Measurements from ENCODE around the gene PTPA.

GRCh38 chr9:129184219-129184524, 73.0 kb downstream of the PTPA start:
- TF ChIP-seq ELF4 (IDR thresholded peaks at IDR 0.05) (no peak), BHLHE40 (IDR thresholded peaks at IDR 0.05; ENCODE audit: borderline replicate concordance) (no peak), FOXA1 (IDR thresholded peaks at IDR 0.05) (no peak), SP1 (IDR thresholded peaks at IDR 0.05) (no peak), FOXM1 (IDR thresholded peaks at IDR 0.05; ENCODE audit: borderline replicate concordance) (no peak), LEF1 (IDR thresholded peaks at IDR 0.05; ENCODE audit: borderline replicate concordance) (no peak), ARNT (IDR thresholded peaks at IDR 0.05) (no peak), NFRKB (IDR thresholded peaks at IDR 0.05) (no peak), HDGF (IDR thresholded peaks at IDR 0.05; ENCODE audit: borderline replicate concordance) (no peak), L3MBTL2 (conservative IDR thresholded peaks at IDR 0.05) (no peak), SUZ12 (IDR thresholded peaks at IDR 0.05) (no peak), FOXK2 (IDR thresholded peaks at IDR 0.05) (no peak), ZNF384 (IDR thresholded peaks at IDR 0.05) (no peak)
